ENCODE data around the gene GPC5. TPM values are rescaled to one million over a fixed set of nuclear protein-coding genes. Genes with fewer than 3 reads are reported as not detected.

The GPC5 gene
- total and polyA plus RNA-seq, 2 donors (not counting 3 experiments of a cell fraction or from before 2014, with no cell fraction given): 0.59 to 0.97 TPM

DNA sequence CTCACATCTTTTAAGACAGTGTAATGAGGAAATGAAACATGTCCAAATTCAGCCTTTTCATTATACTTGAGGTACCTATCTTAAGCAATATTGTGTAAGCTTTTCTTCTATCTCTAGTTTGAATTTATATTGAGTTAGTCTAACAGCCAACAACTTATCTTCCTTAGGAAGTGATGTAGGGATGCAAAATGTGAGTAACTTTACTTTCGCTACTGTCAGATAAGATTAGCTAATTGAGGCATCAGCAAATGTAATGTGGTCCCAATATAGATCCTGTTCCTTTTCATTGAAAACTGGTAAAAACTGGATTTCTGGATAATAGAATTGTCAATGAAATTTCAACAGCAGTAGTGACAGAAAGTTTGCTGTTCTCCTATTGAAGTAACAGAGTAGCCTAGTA lies 902.2 kb downstream of the GPC5 start:
- Histone ChIP-seq H3K4me2 (ENCODE audit: insufficient read depth, low read length) (no peak overlapping the region), H4K20me1 (replicated peaks; ENCODE audit: control insufficient read depth, extremely low read depth, insufficient read depth, low read length) (no peaks in the 10 kb centered on the region), H2AFZ (ENCODE audit: low read depth, low read length) (no peak overlapping the region), H3K27me3 (ENCODE audit: control insufficient read depth in 2 of 2, insufficient read depth in 2 of 2, low read length in 2 of 2) (no peaks in the 10 kb centered on the region), H3K9me1 (replicated peaks; ENCODE audit: control insufficient read depth, extremely low read depth, insufficient read depth, low read length) (no peaks in the 10 kb centered on the region), H3K36me3 (ENCODE audit: control insufficient read depth in 2 of 2, extremely low read depth in 1 of 2, insufficient read depth in 2 of 2, low read length in 2 of 2) (no peaks in the 10 kb centered on the region), H3K4me1 (ENCODE audit: control insufficient read depth, extremely low read depth, insufficient read depth, low read length) (no peaks in the 10 kb centered on the region), H3K9me3 (replicated peaks; ENCODE audit: control insufficient read depth, insufficient read depth, low read length) (peaks cover 3% of the 10 kb centered on the region), H3K4me3 (replicated peaks in 1 of 3; ENCODE audit: insufficient read depth in 1 of 3, low read depth in 1 of 3, low read length in 3 of 3) (no peak overlapping the region), H3K79me2 (ENCODE audit: control insufficient read depth, insufficient read depth, low read length) (no peaks in the 10 kb centered on the region), H3K9ac (replicated peaks; ENCODE audit: extremely low read depth, insufficient read depth, low read length) (no peak overlapping the region), H3K27ac (ENCODE audit: insufficient read depth, low read depth, low read length) (no peak overlapping the region)
- FAIRE-seq (no peak), DNase-seq (ENCODE audit: low read depth, low spot score) (no peak)
- CTCF ChIA-PET: no interaction called here
- dilution Hi-C loops (cut with MboI; ENCODE audit: extremely low pct_ligation_motif_present, low sequenced_read_pairs) (no loop called here), intact Hi-C loops (cut with micrococcal nuclease) (no loop called here)
- TF ChIP-seq JUN (IDR thresholded peaks at IDR 0.05; ENCODE audit: borderline replicate concordance, insufficient read depth, insufficient read length, low read depth) (no peak), GATA2 (IDR thresholded peaks at IDR 0.05; ENCODE audit: insufficient read depth, insufficient read length, low read depth, low read length) (no peak), FOS (IDR thresholded peaks at IDR 0.05; ENCODE audit: borderline replicate concordance, insufficient read depth, low read length) (no peak)
- TF ChIP-seq, protein P1, sequence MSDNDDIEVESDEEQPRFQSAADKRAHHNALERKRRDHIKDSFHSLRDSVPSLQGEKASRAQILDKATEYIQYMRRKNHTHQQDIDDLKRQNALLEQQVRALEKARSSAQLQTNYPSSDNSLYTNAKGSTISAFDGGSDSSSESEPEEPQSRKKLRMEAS (IDR thresholded peaks at IDR 0.05; ENCODE audit: insufficient read depth, insufficient read length): no peak
- POLR2A ChIA-PET: no interaction called here
- no TSS peak for BruUV-seq (replicated peaks)

GRCh38 chr13:92303428-92303827 lies 905.0 kb downstream of the GPC5 start:
- no peak for TF ChIP-seq POLR2A (IDR thresholded peaks at IDR 0.05; ENCODE audit: low read depth, low read length)
- TF ChIP-seq, protein P2, sequence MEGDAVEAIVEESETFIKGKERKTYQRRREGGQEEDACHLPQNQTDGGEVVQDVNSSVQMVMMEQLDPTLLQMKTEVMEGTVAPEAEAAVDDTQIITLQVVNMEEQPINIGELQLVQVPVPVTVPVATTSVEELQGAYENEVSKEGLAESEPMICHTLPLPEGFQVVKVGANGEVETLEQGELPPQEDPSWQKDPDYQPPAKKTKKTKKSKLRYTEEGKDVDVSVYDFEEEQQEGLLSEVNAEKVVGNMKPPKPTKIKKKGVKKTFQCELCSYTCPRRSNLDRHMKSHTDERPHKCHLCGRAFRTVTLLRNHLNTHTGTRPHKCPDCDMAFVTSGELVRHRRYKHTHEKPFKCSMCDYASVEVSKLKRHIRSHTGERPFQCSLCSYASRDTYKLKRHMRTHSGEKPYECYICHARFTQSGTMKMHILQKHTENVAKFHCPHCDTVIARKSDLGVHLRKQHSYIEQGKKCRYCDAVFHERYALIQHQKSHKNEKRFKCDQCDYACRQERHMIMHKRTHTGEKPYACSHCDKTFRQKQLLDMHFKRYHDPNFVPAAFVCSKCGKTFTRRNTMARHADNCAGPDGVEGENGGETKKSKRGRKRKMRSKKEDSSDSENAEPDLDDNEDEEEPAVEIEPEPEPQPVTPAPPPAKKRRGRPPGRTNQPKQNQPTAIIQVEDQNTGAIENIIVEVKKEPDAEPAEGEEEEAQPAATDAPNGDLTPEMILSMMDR (IDR thresholded peaks at IDR 0.05; ENCODE audit: extremely low read depth in 1 of 2, insufficient read depth in 1 of 2, low read depth in 1 of 2, low read length in 2 of 2): no peak
- TF ChIP-seq FOS (IDR thresholded peaks at IDR 0.05; ENCODE audit: borderline replicate concordance, insufficient read depth, low read length): no peak
- TF ChIP-seq GATA2 (IDR thresholded peaks at IDR 0.05; ENCODE audit: insufficient read depth, insufficient read length, low read depth, low read length): no peak
- TF ChIP-seq POLR2AphosphoS5 (IDR thresholded peaks at IDR 0.05; ENCODE audit: insufficient read depth, low read depth, low read length): no peak
- no peak for TF ChIP-seq EZH2 (IDR thresholded peaks at IDR 0.05; ENCODE audit: borderline replicate concordance, low read depth, low read length, severe bottlenecking)
- TF ChIP-seq, protein P1 (IDR thresholded peaks at IDR 0.05; ENCODE audit: insufficient read depth, insufficient read length): no peak
- TF ChIP-seq JUN (IDR thresholded peaks at IDR 0.05; ENCODE audit: borderline replicate concordance, insufficient read depth, insufficient read length, low read depth): no peak
- TF ChIP-seq MYC (IDR thresholded peaks at IDR 0.05; ENCODE audit: low read depth, low read length): no peak
- intact Hi-C loops (cut with micrococcal nuclease) (no loop called here), dilution Hi-C loops (cut with MboI; ENCODE audit: extremely low pct_ligation_motif_present, low sequenced_read_pairs) (no loop called here)
- DNase-seq (ENCODE audit: low read depth, low spot score) (no peak), FAIRE-seq (no peak)
- BruUV-seq (replicated peaks): no TSS peak
- H3K9me1 ChIP-seq (replicated peaks; ENCODE audit: control insufficient read depth, extremely low read depth, insufficient read depth, low read length): no peaks in the 10 kb centered on the region
- no peaks in the 10 kb centered on the region for H4K20me1 ChIP-seq (replicated peaks; ENCODE audit: control insufficient read depth, extremely low read depth, insufficient read depth, low read length)
- H2AFZ ChIP-seq (ENCODE audit: low read depth, low read length): no peak overlapping the region
- POLR2A ChIA-PET: no interaction called here
- no peaks in the 10 kb centered on the region for H3K4me1 ChIP-seq (ENCODE audit: control insufficient read depth, extremely low read depth, insufficient read depth, low read length)
- no peak overlapping the region for H3K27ac ChIP-seq (ENCODE audit: insufficient read depth, low read depth, low read length)
- no peaks in the 10 kb centered on the region for H3K36me3 ChIP-seq (ENCODE audit: control insufficient read depth in 2 of 2, extremely low read depth in 1 of 2, insufficient read depth in 2 of 2, low read length in 2 of 2)
- CTCF ChIA-PET: no interaction called here
- H3K79me2 ChIP-seq (ENCODE audit: control insufficient read depth, insufficient read depth, low read length): no peaks in the 10 kb centered on the region
- H3K27me3 ChIP-seq (ENCODE audit: control insufficient read depth in 2 of 2, insufficient read depth in 2 of 2, low read length in 2 of 2): no peaks in the 10 kb centered on the region
- H3K4me2 ChIP-seq (ENCODE audit: insufficient read depth, low read length): no peak overlapping the region
- H3K9me3 ChIP-seq (replicated peaks; ENCODE audit: control insufficient read depth, insufficient read depth, low read length): no peaks in the 10 kb centered on the region
- H3K9ac ChIP-seq (replicated peaks; ENCODE audit: extremely low read depth, insufficient read depth, low read length): no peak overlapping the region
- H3K4me3 ChIP-seq (replicated peaks in 1 of 3; ENCODE audit: insufficient read depth in 1 of 3, low read depth in 1 of 3, low read length in 3 of 3): no peak overlapping the region

Measured in endothelial cell of umbilical vein (primary cell).